HG03565 (cell line): ENCODE data around the gene CASK.

ENCODE experiments used
- ATAC-seq: cut with Tn5 transposase; IDR thresholded peaks from one replicate; pipeline ENCODE4 v1.9.1; 2021; ENCODE audit warnings: mild to moderate bottlenecking, moderate library complexity; ENCODE audit not compliant: unreplicated experiment

The CASK gene

DNA sequence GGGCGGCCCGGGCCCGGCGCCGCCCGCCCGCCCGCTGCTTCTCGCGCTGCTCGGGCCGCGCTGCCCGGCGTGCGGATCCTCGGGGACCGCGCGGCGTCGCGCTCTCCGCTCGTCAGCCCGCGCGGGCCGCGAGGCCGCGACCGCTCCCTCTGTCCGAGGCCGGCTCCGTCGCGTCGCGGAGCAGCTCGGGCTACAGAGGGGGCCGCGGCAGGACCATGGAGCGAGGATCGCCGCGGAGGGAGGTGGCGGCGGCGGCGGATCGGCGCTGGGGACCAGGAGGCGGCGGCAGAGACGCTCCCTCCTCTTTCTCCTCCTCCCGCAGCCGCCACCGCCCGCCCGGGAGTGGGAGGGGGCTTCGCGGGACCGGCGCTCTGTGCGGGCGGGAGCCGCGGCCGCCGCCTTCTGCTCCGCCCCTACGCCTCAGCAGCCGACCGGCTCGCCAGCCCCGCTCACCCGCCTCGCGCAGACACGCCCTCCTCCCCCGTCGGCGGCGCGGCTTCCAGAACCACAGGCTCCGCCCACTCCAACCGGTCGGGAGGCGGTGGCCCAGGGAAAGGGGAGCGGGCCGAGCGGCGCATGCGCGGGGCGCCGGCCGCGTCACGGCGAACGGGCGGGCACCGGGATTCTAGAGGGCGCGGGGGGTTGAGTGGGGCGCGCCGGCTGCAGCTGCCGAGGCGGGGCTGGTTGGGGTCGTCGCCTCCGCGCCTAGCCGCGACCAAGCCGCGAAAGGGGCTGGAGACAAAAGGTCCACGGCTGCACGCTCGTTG is at the start of gene CASK:
Gene CASK, minus strand, starts transcription at position 344 of the 767 bp plus-strand sequence. CDS start 566 bp downstream, outside the sequence.
- peak; percentile 77 for ATAC-seq

DNA sequence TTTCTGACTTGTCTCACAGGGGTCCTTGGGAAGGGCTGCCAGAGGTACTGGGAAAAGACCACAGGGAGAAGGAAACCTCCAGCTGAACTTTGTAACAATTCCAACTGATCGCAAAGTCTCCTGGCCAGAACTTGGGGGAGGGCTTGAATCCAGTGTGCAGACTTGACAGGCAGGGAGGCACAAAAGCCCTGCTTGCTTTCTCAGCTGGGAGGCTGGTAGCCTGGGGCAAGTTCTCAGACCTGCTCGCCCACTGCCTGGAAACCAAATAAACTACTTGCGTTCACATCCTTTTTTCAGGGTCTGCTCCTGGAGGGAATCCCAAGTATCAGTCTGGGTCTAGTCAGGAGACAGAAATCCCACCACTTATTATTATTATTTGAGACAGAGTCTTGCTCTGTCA is 48.0 kb upstream of the CASK start:
- ATAC-seq: no peak

DNA sequence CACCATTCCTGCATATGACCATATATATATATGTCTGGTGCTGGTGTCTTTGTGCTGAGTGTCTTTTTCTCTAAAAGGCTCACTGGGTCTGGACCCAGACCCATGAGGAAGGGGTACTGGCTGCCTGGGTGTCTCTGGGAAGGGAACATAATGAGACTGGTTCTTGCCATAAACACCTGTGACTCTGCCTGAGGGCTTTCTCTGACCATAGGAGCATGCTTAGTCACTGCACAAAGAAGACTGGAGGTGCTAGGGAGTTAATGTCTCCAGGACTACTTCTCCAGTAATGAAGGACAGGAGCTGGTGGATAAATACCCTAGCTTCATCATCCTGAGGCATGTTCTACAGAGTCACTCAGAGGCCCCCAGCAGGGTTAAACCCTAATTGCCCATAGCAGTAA is 47.1 kb upstream of the CASK start:
- no peak for ATAC-seq

DNA sequence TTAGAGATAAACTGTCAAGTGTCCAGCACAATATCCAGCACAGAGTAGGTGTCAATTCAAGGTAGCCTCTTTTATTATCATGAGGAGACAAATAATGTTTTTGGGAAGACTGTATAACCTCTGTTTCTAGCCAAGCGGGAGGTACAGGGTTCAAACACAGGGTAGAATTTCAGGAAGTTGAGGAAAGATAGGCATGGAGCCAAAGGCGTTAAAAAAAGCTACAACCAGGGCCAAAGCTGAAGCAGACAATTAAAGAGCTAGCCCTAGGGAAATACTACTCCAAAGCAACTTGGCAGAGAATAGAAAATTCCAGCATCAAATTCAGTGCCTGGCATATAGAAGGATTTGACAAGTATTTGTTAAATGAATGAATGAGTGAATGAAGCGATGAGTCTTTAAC is 40.0 kb upstream of the CASK start:
- no peak for ATAC-seq

GRCh38 chrX:41960142-41960541 is 36.8 kb upstream of the CASK start:
- ATAC-seq: no peak

GRCh38 chrX:41958861-41959260 is 35.5 kb upstream of the CASK start:
- no peak for ATAC-seq

DNA sequence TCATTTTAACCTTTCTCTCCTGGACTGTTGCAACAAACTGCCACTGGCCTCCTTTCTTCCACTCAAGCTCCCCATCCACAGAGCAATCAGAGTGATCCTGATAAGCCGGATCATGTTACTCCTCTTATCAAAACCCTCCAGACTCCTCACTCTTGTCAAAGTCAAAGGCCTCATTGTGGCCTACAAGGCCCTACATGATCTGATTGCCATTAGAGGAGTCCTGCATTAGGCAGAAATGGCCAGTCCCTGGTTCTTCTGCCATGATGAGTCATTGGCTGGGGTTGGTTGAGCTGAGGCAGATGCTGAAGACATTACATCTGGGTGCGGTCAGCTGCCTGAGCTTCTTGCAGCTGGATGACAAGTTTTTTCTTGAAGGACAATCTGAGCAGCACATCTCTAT is 32.7 kb upstream of the CASK start:
- ATAC-seq: no peak

DNA sequence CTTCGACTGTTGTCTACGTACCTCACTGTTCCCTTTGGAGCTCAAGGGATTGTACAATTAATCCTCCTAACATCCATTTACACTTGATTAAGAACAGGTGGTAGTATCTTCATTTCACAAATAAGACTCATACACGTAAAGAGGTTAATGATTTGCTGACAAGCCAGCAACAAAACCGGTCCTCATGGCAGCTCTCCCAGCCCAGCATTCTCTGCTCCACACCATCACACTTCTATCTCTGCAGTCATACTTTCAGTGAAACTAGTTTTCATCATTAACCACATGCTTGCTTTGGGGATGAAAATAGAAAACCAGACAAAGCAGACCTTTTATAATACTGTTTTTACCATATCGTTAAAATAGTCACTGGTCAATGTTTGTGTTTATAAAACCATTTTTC is 28.7 kb upstream of the CASK start:
- no peak for ATAC-seq

DNA sequence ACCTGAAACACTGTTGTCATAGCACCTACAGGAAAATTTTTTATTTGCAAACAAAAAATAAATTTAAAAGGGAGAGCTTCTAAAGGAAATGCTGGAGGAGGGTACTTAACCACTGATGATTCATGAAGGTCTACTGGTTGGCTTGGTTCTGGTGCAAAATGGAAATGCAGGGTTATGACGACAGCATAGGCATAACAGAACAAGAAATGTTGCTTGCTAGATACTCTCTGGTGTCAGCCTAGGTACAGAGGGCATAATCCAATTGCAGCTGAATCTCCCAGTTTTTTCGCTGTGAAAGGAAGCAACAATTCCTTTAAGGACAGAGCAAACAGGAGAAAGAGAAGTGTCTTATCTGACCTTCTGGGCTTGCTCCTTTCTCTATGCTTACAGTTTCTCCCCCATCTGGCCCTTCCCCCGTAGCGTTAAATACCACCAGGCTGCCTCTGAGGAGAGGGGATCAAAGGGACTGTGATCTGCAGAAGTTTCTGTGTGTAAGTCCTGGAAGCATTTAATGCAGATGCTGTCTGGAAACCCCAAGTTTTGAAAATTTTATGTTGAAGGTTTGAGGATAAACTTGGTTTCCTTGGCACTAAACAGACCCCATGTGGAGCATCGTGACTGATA is 23.7 kb upstream of the CASK start:
- no peak for ATAC-seq

- no peak for ATAC-seq
Measured at GRCh38 chrX:41946235-41946634, 22.9 kb upstream of the CASK start.

DNA sequence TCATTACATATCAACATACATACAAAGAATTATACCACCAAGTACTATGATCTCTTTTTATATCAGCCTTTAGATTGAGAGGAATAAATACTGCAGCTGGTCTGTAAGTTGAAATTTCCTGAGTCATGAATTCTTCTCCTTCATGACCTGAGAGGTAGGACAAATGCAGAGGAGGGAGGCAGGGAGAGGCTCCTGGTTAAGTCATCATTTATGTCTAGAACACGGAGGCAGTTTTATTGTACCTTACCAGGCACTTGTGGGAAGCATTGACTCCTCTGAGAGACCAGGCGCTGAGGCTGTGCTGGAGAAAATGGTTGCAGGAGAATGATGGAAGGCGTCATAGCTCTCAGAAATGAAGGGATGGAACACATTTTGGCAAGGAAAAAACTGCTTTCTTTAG is 12.5 kb upstream of the CASK start:
- ATAC-seq: no peak

- no peak for ATAC-seq
Measured at GRCh38 chrX:41933546-41933945, 10.2 kb upstream of the CASK start.

DNA sequence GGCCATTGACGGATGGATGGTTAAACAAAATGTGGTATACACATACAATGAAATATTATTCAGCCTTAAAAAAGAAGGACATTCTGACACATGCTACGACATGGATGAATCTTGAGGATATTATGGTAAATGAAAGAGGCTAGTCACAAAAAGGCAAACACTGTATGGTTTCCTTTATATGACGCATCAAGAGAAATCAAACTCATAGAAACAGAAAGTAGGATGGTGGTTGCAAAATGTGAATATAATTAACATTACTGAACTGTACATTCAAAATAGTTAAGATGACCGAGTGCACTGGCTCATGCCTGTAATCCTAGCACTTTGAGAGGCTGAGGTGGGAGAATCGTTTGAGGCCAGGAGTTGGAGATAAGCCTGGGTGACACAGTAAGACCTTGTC is 9.5 kb upstream of the CASK start:
- no peak for ATAC-seq

- ATAC-seq: no peak
Measured at GRCh38 chrX:41931591-41931990, 8.2 kb upstream of the CASK start.

GRCh38 chrX:41923978-41924683 is 777 bp upstream of the CASK start:
- no peak for ATAC-seq

DNA sequence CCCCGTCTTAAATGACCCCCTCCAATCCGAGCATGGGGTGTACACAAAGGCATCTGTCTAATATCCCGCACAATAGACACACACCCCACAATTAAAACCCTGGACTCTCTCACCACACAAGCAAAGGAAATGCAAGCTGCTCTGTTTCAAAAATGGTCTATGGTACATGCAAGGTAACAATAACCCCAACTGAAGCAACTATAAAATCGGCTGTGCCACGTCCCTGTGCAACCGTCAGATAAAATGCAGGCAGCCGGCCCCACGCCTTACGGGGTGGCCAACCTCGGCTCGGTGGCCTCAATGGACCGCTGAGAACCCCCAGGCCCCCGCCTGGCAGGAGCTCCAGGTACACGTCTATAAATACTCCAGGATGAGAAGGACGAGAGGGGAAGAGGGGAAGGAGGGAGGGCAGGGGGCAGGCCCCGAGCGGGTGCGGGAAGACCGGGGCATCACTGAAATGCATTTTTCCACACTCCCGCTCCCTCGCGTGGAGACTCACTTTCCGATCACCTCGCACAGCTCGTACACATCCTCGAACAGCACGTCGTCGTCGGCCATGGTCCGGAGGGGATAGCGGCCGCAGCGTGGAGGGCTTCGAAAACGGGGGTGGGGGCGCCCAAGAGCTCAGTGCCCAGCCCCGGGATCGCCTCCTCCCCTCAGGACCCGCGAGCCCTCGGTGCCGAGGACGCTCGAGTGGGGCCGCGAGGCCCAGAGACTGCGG is 763 bp downstream of the CASK start:
- no peak for ATAC-seq

GRCh38 chrX:41921492-41922430 is 1.6 kb downstream of the CASK start:
- peak; percentile 31 for ATAC-seq

DNA sequence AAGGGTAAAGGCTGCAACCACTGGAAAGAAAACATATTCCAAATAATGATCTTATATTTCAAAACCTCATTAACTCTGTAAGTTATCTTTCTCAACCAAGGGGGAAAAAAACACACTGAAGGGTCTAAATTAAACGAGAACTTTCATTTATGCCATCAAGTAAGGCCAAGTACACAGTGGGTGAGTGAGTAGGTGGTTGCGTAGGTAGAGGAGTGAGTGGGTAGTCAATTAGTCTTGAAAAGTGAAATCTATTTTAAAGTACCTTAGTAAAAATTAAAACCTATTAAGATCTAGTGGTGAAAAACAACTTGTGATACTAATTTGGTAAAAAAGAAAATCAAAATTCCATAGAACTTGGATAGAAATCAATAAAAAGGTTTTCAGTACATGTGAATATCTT is 3.5 kb downstream of the CASK start:
- ATAC-seq: no peak

DNA sequence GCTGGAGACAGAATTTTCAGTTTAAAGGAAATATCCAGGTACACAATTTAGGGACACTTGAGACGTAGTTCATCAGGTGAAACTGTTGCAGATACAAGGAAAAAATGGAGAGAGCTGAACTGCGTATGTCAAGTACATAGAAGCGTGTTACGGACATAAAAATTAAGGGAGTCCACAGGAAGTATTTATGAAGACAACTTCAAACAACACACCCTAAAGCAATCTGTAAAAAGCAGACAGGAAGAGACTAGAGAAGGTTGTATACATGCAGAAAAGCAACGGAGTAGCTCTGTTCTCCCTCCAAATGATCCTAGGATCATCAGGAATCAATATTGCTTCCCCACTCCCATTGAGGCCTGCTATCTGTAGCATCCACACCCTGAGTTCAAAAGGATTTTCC is 5.8 kb downstream of the CASK start:
- ATAC-seq: no peak

- ATAC-seq: no peak
Measured at GRCh38 chrX:41913476-41913875, 9.9 kb downstream of the CASK start.
